Nephron (organoid): ENCODE measurements around the gene FJX1.

Source experiments
- H3K27ac Mint-ChIP-seq, 3 experiments: 2 replicates each; pipeline ENCODE4 v1.8.0; 2020; ENCODE audit warnings: mixed read lengths in 3 of 3, mild to moderate bottlenecking in 2 of 3, moderate library complexity in 1 of 3
- H3K27me3 Mint-ChIP-seq: 2 replicates; pipeline ENCODE4 v1.8.0; 2021; ENCODE audit warnings: low read depth, mild to moderate bottlenecking, moderate library complexity, mixed read lengths
- H3K36me3 Mint-ChIP-seq: 2 replicates; pipeline ENCODE4 v1.8.0; 2020; ENCODE audit warnings: low read depth, mixed read lengths
- H3K4me1 Mint-ChIP-seq: 2 replicates; pipeline ENCODE4 v1.8.0; 2020; ENCODE audit warnings: mixed read lengths
- H3K4me3 Mint-ChIP-seq, 3 experiments: 2 replicates each; pipeline ENCODE4 v1.8.0; 2020; ENCODE audit warnings: mild to moderate bottlenecking in 3 of 3, mixed read lengths in 3 of 3, moderate library complexity in 2 of 3
- H3K9me3 Mint-ChIP-seq: 2 replicates; pipeline ENCODE4 v1.8.0; 2020; ENCODE audit warnings: mixed read lengths
- TF ChIP-seq, protein P1 (sequence below), 3 experiments: fragments of 200-600 bp; sonication (generic); IDR thresholded peaks; one replicate each; pipeline ENCODE4 v1.5.0; 2021; ENCODE audit warnings: antibody characterized with exemption in 3 of 3; ENCODE audit not compliant: unreplicated experiment in 3 of 3

Gene FJX1

DNA sequence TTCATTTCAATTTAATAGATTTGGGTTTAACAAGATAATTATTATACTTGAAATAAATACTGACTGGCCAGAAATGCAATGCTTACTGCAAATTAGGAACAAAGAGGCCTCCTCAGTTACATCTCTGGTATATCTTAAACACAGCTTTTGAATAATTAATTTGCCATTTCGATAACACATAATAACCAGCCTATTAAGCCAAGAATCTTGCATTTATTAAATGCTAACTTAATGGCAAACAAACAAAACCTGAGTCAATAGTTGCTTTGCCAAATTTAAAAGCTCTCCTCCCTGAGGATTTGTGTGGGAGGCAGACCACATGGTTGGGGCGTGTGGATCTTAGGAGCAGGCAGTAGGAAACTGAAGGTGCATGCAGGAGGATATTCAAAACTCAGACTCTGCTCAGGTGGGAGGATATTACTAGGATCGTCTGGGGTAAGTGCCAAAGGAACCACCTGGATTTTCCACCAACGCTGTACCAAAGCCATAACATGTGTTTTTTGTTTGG lies 17.9 kb upstream of the FJX1 start:
- Mint-ChIP-seq H3K4me1 (peaks cover 41% of the 10 kb centered on the region), H3K9me3 (peaks cover 5% of the 10 kb centered on the region), H3K4me3 (no peak overlapping the region), H3K27ac (peak overlapping the region in 1 of 3 experiments; percentile 44), H3K27me3 (no peaks in the 10 kb centered on the region), H3K36me3 (no peaks in the 10 kb centered on the region)
- TF ChIP-seq, protein P1, sequence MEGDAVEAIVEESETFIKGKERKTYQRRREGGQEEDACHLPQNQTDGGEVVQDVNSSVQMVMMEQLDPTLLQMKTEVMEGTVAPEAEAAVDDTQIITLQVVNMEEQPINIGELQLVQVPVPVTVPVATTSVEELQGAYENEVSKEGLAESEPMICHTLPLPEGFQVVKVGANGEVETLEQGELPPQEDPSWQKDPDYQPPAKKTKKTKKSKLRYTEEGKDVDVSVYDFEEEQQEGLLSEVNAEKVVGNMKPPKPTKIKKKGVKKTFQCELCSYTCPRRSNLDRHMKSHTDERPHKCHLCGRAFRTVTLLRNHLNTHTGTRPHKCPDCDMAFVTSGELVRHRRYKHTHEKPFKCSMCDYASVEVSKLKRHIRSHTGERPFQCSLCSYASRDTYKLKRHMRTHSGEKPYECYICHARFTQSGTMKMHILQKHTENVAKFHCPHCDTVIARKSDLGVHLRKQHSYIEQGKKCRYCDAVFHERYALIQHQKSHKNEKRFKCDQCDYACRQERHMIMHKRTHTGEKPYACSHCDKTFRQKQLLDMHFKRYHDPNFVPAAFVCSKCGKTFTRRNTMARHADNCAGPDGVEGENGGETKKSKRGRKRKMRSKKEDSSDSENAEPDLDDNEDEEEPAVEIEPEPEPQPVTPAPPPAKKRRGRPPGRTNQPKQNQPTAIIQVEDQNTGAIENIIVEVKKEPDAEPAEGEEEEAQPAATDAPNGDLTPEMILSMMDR (IDR thresholded peaks at IDR 0.05; ENCODE audit: unreplicated experiment in 3 of 3) = no peak

DNA sequence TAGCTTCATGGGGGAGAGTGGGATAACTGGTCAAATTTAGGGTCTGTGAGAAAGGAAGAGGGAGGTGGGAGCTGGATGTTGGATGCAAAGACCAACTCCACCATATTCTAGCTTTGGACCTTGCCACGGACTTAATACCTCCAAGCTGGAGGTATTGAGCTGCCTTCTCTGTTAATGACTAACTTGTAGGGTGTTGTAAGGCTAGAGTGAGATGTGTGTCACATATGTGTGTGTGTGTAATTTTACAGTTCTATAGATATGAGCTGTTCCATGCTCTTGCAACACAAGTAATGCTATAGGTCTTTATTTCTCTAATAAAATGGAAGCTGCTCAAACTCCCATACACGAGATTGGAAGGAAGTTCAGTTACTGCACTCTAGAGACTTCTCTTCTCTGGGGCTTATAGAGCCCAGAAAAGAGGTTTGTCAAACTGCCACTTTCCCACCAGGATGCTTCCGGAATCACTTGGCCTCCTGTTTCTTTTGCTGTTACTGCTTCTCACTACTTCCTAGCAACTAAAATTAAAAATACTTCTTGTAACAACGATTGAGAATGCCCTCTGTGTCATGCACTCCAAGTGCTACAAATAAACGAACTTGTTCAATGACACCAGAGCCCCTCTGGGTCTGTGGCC lies 16.0 kb upstream of the FJX1 start:
- Mint-ChIP-seq H3K36me3 (no peaks in the 10 kb centered on the region), H3K27me3 (peaks cover 6% of the 10 kb centered on the region), H3K27ac (peak overlapping the region; percentile 12 to 28 (median 18)), H3K4me1 (peaks cover 49% of the 10 kb centered on the region), H3K9me3 (no peaks in the 10 kb centered on the region), H3K4me3 (no peak overlapping the region)
- TF ChIP-seq, protein P1 (IDR thresholded peaks at IDR 0.05; ENCODE audit: unreplicated experiment in 3 of 3) = no peak

DNA sequence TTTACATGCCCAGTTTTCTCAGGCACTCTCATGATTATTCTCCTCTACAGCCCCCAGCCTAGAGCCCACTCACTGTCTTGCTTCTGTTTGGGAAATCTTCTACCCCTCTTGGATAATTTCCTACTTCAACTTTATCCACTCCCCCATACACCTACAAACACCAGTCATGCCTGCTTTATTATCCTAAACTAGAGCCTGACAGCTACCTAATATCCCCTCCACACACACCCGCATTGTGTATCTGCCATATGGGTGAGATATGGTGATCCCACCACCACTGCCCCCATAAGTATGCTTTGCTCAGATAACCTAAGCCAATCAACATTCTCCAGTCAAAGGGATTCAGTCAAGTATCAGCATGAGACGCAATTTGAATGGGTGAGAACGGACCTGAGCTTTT lies 15.3 kb upstream of the FJX1 start:
- Mint-ChIP-seq H3K27ac (peak overlapping the region; percentile 12 to 28 (median 18)), H3K4me3 (no peak overlapping the region), H3K4me1 (peaks cover 49% of the 10 kb centered on the region), H3K36me3 (no peaks in the 10 kb centered on the region), H3K27me3 (peaks cover 6% of the 10 kb centered on the region), H3K9me3 (no peaks in the 10 kb centered on the region)
- TF ChIP-seq, protein P1 (IDR thresholded peaks at IDR 0.05; ENCODE audit: unreplicated experiment in 3 of 3) = no peak

DNA sequence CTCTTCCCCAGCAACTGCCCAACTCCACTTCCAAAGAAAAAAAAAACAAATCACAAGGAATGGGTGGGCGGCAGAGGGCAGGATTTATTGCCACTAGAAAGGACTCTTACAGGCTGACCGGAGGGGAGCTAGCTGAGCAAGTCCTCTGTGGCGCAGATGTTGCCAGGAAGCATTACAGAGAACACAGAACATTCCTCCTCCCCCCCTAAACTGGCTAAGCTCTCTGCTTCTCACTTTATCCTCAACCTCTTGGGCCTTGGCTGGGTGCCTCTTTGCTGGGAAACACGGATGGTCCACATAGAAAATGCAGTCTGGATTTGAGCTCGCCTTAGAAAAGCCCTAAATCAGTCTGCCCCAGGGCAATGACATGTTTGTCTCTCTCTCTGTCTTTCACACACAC lies 12.6 kb upstream of the FJX1 start:
- Mint-ChIP-seq H3K4me1 (peaks cover 38% of the 10 kb centered on the region), H3K27me3 (peaks cover 7% of the 10 kb centered on the region), H3K36me3 (no peaks in the 10 kb centered on the region), H3K9me3 (no peaks in the 10 kb centered on the region), H3K27ac (peak overlapping the region; percentile 16 to 44 (median 19)), H3K4me3 (no peak overlapping the region)
- TF ChIP-seq, protein P1 (IDR thresholded peaks at IDR 0.05; ENCODE audit: unreplicated experiment in 3 of 3) = no peak

DNA sequence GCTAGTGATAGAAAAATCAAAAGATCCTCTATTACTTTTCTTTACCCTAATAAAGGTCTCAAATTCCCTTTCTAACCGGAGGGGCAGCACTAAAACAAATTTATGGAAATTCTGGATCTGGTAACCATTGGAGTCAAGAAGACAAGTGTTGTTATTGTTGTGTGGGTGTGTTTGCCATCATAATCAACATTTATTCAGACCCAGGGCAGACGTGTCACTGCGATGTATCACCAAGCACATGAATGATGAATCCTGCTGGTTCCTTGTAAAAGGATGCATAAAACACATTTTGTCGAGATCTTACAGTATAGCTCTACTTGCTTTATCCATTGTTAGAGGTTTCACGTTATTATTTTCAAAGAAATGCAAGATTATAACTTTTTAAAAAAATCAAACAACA lies 12.1 kb upstream of the FJX1 start:
- TF ChIP-seq, protein P1 (IDR thresholded peaks at IDR 0.05; ENCODE audit: unreplicated experiment in 3 of 3) = no peak
- Mint-ChIP-seq H3K4me3 (no peak overlapping the region), H3K27ac (peak overlapping the region; percentile 16 to 44 (median 19)), H3K9me3 (no peaks in the 10 kb centered on the region), H3K36me3 (no peaks in the 10 kb centered on the region), H3K27me3 (peaks cover 11% of the 10 kb centered on the region), H3K4me1 (peaks cover 38% of the 10 kb centered on the region)

DNA sequence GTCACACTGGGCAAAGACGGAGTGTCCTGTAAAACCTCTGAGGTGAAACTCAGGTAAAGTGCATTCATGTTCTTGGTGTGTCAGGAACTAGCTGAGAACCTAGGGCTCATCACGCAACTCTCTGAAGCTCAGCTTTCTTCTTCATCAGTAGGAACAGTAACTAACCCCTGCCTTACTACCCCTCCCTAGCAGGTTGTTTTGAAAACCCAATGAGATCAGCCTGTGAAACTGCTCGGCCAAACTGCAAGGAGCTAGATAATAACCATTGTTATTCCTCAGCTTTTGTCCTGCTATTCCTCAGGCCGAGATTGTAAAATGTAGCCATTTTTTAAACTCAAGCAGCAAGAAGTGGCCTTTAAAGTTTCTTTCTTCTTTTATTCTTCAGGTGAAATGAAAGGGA lies 9.8 kb upstream of the FJX1 start:
- TF ChIP-seq, protein P1 (IDR thresholded peaks at IDR 0.05; ENCODE audit: unreplicated experiment in 3 of 3) = no peak
- Mint-ChIP-seq H3K9me3 (no peaks in the 10 kb centered on the region), H3K4me3 (no peak overlapping the region), H3K36me3 (no peaks in the 10 kb centered on the region), H3K27me3 (peaks cover 18% of the 10 kb centered on the region), H3K4me1 (peaks cover 25% of the 10 kb centered on the region), H3K27ac (no peak overlapping the region)
